ENCODE results near the gene ATF2.

- TF ChIP-seq CTCF (IDR thresholded peaks at IDR 0.05) (no peak), POLR2AphosphoS5 (IDR thresholded peaks at IDR 0.05; ENCODE audit: insufficient read depth in 1 of 2, low read depth in 1 of 2) (no peak), POLR2A (IDR thresholded peaks at IDR 0.05) (no peak)
Observed at GRCh38 chr2:175048275-175048674, 119.7 kb downstream of the ATF2 start.

Measured in vagina (tissue), 2 donors.